ENCODE measurements around the gene USP47.

The USP47 gene

GRCh38 chr11:11992257-11993212 lies 150.8 kb downstream of the USP47 start:
- DNase-seq (ENCODE audit: low read depth in 2 of 3, low spot score in 1 of 3) = no peak

- DNase-seq (ENCODE audit: low read depth in 2 of 3, low spot score in 1 of 3) = no peak
Measured at GRCh38 chr11:11993839-11994238, 152.1 kb downstream of the USP47 start.

GRCh38 chr11:11995601-11996000 lies 153.8 kb downstream of the USP47 start:
- DNase-seq (ENCODE audit: low read depth in 2 of 3, low spot score in 1 of 3) = no peak

- DNase-seq (ENCODE audit: low read depth in 2 of 3, low spot score in 1 of 3) = no peak
Measured at GRCh38 chr11:11996321-11997048, 154.7 kb downstream of the USP47 start.

GRCh38 chr11:11997049-11997322 lies 155.2 kb downstream of the USP47 start:
- no peak for DNase-seq (ENCODE audit: low read depth in 2 of 3, low spot score in 1 of 3)

- DNase-seq (ENCODE audit: low read depth in 2 of 3, low spot score in 1 of 3) = no peak
Measured at GRCh38 chr11:11998091-11998781, 156.5 kb downstream of the USP47 start.

- no peak for DNase-seq (ENCODE audit: low read depth in 2 of 3, low spot score in 1 of 3)
Measured at GRCh38 chr11:12001186-12001585, 159.4 kb downstream of the USP47 start.

GRCh38 chr11:12003336-12003735 lies 161.6 kb downstream of the USP47 start:
- DNase-seq (ENCODE audit: low read depth in 2 of 3, low spot score in 1 of 3) = no peak

- DNase-seq (ENCODE audit: low read depth in 2 of 3, low spot score in 1 of 3) = no peak
Measured at GRCh38 chr11:12003815-12004214, 162.0 kb downstream of the USP47 start.

- DNase-seq (ENCODE audit: low read depth in 2 of 3, low spot score in 1 of 3) = no peak
Measured at GRCh38 chr11:12005061-12005460, 163.3 kb downstream of the USP47 start.

- DNase-seq (ENCODE audit: low read depth in 2 of 3, low spot score in 1 of 3) = no peak
Measured at GRCh38 chr11:12005476-12005875, 163.7 kb downstream of the USP47 start.

- no peak for DNase-seq (ENCODE audit: low read depth in 2 of 3, low spot score in 1 of 3)
Measured at GRCh38 chr11:12006552-12007229, 164.9 kb downstream of the USP47 start.

GRCh38 chr11:12007230-12007593 lies 165.4 kb downstream of the USP47 start:
- DNase-seq (ENCODE audit: low read depth in 2 of 3, low spot score in 1 of 3) = no peak

GRCh38 chr11:12007769-12008737 lies 166.3 kb downstream of the USP47 start, which contains the start of gene DKK3:
Gene DKK3, minus strand, starts transcription at chr11:12008626. Its CDS starts 44 bp downstream, at chr11:12008582.
- no peak for DNase-seq (ENCODE audit: low read depth in 2 of 3, low spot score in 1 of 3)
